ENCODE results near the gene ATP2B3. TPM values are rescaled to one million over a fixed set of nuclear protein-coding genes. Genes with fewer than 3 reads are reported as not detected.

ATP2B3 gene
- total and polyA plus RNA-seq, 2 experiments from 2014 or later = 0.21 to 0.42 TPM

DNA sequence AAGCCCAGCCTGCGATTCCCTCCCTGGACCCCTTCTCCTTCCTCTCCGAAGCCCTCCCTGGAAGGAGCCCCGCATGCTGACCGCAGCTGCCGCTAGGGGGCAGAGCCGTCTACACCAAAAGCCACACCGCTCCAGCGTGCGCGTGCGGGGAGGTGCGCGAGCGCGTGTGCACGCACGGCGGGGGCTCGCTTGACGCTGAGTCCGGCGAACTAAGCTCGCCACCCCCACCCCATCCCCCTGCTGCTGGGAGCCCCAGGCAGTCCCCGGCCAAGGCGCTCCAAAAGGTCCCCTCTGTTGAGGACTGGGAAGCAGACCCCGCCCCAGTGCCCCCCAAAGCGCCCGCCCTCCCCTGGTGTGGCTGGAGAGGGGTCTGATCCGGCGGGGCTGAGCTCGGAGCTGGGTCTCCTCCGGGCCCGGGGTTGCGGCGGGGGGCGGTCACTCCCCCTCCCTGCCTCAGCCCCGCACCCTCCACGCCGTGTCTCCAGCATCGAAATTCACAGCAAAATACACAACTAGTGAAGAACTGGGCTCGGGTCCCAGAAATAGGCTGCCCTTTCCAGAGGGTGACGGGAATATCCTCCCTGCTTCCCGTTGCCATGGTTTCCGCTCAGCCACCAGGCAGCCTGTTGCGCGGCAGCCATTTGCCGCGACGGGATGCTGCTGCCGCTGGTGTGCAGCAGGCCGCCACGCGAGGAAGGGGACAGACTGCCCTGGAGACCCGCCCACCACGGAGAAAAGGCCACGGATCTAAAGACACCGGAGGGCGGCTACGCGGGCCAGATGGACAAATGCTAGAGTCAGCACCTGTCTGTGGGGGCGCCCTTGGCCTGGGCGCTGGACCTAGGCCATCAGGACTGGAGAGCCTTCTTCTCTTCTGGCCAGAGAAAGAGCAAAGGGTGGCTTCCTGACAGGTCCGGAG lies 92.7 kb downstream of the ATP2B3 start:
- TF ChIP-seq, protein P1, sequence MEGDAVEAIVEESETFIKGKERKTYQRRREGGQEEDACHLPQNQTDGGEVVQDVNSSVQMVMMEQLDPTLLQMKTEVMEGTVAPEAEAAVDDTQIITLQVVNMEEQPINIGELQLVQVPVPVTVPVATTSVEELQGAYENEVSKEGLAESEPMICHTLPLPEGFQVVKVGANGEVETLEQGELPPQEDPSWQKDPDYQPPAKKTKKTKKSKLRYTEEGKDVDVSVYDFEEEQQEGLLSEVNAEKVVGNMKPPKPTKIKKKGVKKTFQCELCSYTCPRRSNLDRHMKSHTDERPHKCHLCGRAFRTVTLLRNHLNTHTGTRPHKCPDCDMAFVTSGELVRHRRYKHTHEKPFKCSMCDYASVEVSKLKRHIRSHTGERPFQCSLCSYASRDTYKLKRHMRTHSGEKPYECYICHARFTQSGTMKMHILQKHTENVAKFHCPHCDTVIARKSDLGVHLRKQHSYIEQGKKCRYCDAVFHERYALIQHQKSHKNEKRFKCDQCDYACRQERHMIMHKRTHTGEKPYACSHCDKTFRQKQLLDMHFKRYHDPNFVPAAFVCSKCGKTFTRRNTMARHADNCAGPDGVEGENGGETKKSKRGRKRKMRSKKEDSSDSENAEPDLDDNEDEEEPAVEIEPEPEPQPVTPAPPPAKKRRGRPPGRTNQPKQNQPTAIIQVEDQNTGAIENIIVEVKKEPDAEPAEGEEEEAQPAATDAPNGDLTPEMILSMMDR (IDR thresholded peaks at IDR 0.05; ENCODE audit: low read depth, low read length) = peak; percentile 72
- Histone ChIP-seq H3K36me3 (no peaks in the 10 kb centered on the region), H3K27ac (no peak overlapping the region), H3K27me3 (peaks cover 54% of the 10 kb centered on the region), H3K4me1 (ENCODE audit: low read depth) (no peaks in the 10 kb centered on the region), H3K9me3 (ENCODE audit: low read depth) (no peaks in the 10 kb centered on the region), H3K4me3 (peak overlapping the region; percentile 33)
- peak; percentile 75 to 79 for DNase-seq (ENCODE audit: low read depth in 1 of 2, low spot score in 1 of 2)

DNA sequence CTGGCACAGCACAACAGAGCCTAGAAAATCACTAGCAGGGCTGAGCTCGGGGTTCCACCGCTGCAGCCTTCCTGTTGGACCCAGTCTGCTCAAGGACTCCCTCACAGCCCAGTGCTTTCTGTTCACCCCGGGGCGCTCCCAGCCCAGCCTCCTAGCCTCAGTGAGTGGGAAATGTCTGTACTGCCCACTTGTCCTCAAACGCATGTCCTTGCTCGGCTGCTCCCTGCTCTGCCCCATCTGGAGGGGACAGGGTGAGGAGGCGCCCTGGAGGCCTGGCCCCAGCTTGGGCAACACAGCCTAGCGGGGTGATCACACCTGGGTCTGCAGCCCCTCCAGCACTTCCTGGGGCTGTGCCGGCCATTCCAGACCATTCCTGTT lies 93.4 kb downstream of the ATP2B3 start:
- Histone ChIP-seq H3K4me1 (ENCODE audit: low read depth) (no peaks in the 10 kb centered on the region), H3K36me3 (no peaks in the 10 kb centered on the region), H3K27ac (no peak overlapping the region), H3K4me3 (no peak overlapping the region), H3K9me3 (ENCODE audit: low read depth) (no peaks in the 10 kb centered on the region), H3K27me3 (peaks cover 58% of the 10 kb centered on the region)
- no peak for DNase-seq (ENCODE audit: low read depth in 1 of 2, low spot score in 1 of 2)
- TF ChIP-seq, protein P1 (IDR thresholded peaks at IDR 0.05; ENCODE audit: low read depth, low read length) = no peak

DNA sequence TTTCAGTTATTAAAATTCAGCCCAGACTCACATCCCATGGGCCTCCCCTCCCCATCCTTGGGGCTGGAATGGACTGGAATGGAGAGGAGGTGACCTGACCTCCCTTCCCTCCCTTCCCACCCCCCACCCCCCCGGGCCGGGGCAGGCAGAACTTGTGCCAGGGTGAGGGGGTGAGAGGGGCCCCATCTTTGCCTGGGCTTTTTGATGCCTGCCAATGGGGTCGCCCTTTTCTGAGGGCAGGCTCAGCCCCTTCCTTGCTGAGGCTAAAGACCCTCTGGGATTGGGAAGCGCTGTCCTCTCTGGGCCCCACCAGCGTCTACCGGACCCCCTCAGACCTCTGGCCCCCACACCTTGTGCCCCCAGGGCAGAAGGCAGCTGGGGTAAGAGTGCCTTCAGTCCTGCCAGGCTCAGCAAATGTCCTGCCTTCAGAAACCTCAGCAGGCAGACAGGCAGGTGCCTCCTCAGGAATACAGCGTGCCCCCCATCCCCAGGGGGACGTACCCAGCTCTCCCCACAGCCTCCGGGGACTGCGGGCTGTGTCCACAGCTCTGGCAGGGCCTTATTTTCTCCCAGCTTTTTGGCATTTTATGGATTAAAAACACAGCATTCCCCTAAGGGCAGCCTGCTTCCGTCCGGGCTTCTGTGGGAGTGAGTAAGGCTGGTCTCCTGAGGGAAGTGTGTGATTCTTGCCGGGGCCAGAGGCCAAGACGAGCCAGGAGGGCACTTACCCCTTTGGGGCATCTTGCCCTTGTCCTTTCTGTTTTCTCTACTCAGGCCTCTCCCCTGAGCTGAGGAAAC lies 94.1 kb downstream of the ATP2B3 start:
- H3K27ac ChIP-seq = no peak overlapping the region
- H3K36me3 ChIP-seq = no peaks in the 10 kb centered on the region
- H3K4me1 ChIP-seq (ENCODE audit: low read depth) = no peaks in the 10 kb centered on the region
- no peak overlapping the region for H3K4me3 ChIP-seq
- no peaks in the 10 kb centered on the region for H3K9me3 ChIP-seq (ENCODE audit: low read depth)
- no peak for DNase-seq (ENCODE audit: low read depth in 1 of 2, low spot score in 1 of 2)
- TF ChIP-seq, protein P1 (IDR thresholded peaks at IDR 0.05; ENCODE audit: low read depth, low read length) = no peak
- peaks cover 64% of the 10 kb centered on the region for H3K27me3 ChIP-seq

DNA sequence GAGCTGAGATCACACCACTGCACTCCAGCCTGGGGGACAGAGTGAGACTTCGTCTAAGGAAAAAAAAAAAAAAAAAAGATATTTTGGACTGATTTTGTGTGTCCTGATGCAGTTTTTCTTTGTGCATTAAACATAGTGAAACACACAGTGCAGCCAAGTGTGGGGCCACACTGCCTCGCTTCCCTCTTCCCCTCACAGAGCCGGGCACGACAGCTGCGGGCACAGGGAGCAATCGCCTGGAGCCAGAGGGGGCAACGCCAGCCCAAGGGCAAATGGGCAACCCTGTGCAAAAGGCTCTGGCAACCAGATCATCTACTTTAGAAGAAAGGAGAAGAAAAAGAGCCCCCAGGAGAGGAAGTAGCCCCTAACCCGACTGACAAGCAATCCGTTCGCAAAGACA lies 95.0 kb downstream of the ATP2B3 start:
- Histone ChIP-seq H3K9me3 (ENCODE audit: low read depth) (no peaks in the 10 kb centered on the region), H3K27me3 (peaks cover 69% of the 10 kb centered on the region), H3K4me3 (no peak overlapping the region), H3K4me1 (ENCODE audit: low read depth) (no peaks in the 10 kb centered on the region), H3K36me3 (no peaks in the 10 kb centered on the region), H3K27ac (no peak overlapping the region)
- TF ChIP-seq, protein P1 (IDR thresholded peaks at IDR 0.05; ENCODE audit: low read depth, low read length) = no peak
- DNase-seq (ENCODE audit: low read depth in 1 of 2, low spot score in 1 of 2) = no peak

DNA sequence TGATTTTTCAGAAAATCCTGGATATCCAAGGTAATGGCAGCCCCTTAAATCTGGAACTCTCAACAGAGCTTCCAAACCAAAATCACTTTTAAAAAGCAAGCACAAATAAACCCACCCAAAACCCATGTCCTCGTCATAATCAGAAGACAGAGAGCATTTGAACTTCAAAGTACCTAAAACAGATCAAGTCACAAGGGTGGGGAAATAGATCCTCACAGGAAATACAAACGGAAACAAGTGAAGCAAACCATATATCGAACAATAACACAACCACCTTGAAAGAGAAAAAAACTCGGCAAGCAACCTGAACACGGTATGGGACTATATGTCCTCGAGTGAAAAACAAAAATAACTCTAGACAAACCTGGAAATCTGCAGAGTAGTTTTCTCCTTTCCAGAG lies 97.4 kb downstream of the ATP2B3 start:
- Histone ChIP-seq H3K9me3 (ENCODE audit: low read depth) (no peaks in the 10 kb centered on the region), H3K4me1 (ENCODE audit: low read depth) (no peaks in the 10 kb centered on the region), H3K36me3 (no peaks in the 10 kb centered on the region), H3K27me3 (peaks cover 72% of the 10 kb centered on the region), H3K4me3 (no peak overlapping the region), H3K27ac (no peak overlapping the region)
- TF ChIP-seq, protein P1 (IDR thresholded peaks at IDR 0.05; ENCODE audit: low read depth, low read length) = no peak
- no peak for DNase-seq (ENCODE audit: low read depth in 1 of 2, low spot score in 1 of 2)
